GM21528 (cell line): Measurements from ENCODE around the gene DDI2.
"Not testable (repeated sequence)": the region's sequence is repeated elsewhere in the genome, so short reads cannot be mapped to it uniquely, and the experiment has no call there.

Experiments
- ATAC-seq: cut with Tn5 transposase; IDR thresholded peaks from one replicate; pipeline ENCODE4 v1.9.1; 2021; ENCODE audit warnings: mild to moderate bottlenecking, moderate library complexity; ENCODE audit not compliant: unreplicated experiment, low FRiP score

Gene DDI2

DNA sequence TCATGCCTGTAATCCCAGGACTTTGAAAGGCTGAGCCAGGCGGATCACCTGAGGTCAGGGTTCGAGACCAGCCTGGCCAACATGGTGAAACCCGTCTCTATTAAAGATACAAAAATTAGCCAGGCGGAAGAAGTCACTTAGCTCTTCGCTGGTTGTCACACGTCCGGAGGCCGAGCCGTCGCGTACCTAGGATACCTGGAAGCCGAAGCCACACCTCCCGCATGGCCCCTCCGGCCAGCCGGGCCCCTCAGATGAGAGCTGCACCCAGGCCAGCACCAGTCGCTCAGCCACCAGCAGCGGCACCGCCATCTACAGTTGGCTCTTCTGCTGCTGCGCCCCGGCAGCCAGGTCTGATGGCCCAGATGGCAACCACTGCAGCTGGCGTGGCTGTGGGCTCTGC, 12.9 kb upstream of the DDI2 start:
- ATAC-seq: not testable (repeated sequence)

DNA sequence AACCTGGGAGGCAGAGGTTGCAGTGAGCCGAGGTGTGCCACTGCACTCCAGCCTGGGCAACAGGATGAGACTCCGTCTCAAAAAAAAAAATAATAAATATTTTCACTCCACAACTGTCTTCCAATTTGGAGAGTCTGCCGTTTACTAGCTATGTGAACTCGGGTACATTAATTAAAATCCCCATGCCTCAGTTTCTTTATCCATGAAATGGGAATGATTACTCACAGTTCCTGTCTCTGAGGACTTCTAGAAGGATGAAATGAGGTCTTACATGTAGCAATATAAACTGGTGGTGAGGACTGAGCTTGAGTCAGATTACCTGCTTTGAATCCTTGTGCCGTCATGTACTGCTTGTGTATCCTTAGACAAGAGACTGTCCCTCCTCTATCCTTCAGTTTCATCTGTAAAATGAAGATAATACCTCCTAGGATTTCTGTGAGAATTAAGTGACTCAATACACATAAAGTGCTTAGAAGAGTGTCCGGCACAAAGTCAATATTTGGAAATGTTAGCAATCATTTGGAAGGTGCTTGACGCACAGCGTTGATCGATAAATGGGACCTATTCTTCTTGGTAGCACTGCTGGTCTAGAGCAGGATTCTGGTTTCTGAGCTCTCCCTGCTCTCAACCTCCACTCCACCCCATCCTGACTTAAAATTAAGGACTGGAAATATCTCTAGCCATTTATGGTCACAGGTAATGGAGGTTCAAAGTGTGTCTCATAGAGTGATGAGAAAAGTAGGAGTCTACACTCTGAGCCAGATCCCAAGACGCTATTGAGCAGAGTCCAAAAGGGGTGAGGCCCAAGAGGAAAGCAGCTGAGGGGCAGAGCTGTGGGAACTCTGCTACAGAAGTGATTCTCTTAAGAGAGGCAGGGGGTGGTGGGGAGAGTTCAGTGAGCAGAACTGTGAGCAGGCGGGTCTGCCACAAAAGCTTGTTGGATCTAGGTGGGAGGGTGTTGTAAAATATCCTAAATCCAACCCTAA, 11.6 kb upstream of the DDI2 start:
- ATAC-seq: no peak

DNA sequence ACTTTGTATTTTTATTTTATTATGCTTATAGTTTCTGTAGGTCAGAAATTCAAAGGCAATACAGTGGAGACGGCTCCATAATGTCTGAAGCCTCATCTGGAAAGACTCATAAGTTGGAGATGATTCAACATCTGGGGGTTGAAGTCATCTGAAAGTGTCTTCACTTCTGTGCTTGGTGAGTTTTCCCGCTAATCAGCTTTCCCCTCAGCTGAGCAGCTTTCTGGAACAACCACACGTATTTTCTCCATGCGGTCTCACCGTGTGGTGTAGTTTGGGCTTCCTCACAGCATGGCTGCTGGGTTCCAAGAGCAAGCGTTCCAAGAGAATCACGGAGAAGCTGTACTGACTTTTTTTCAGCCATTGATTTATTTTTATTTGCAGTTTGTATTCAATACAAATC, 7.6 kb upstream of the DDI2 start:
- no peak for ATAC-seq

DNA sequence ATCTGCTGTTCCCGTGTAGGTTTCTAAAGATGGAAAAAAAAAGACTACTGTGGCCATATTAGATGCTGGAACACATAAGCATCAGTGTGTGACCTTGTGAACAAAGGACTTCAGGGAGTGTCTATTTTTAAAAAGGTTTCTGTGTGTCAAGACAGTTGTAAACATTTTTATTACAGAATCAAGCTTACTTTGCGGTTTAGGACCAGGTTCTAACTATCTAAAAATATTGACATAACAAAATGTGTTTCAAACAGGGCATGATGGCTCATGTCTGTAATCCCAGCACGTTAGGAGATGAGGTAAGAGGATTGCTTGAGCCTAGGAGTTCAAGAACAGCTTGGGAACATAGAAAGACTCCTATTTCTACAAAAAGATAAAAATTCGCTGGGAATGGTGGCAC, 7.1 kb upstream of the DDI2 start:
- no peak for ATAC-seq

DNA sequence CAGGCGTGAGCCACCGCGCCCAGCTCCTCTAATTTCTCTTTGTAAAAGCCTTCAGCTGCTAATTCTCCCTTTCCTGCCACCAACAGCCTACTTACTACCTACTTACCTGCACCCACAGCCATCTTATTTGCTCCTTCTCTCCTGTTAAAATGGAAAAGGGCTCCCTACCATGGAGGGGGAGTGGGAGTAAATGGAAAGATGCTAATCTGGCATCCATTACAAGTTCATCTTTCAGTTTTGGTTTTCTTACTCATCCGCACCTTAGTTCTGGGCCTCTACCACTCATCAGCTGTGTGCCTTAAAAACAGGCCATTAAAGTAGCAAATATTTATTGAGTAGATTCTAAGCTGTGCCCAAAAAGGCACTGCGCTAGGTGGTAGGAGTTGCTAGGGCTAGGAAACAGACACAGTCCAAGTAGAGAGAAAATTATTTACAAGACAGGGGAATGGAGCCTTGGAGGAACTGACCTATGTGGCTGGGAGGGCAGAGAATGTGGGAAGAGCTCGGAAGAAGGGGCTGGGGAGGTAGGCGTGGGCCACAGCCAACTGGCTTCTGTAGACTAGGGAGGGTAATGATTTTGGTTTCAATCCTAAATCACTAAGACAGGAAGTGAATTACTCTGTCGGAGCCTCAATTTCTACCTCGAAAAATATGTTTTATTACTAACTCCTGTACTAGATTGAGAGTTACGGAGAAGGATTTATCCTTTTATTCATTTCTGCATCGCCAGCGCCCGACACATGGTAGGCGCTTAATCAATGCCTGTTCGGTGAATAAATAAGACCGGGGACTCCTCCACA, 685 bp upstream of the DDI2 start:
- ATAC-seq: no peak

DNA sequence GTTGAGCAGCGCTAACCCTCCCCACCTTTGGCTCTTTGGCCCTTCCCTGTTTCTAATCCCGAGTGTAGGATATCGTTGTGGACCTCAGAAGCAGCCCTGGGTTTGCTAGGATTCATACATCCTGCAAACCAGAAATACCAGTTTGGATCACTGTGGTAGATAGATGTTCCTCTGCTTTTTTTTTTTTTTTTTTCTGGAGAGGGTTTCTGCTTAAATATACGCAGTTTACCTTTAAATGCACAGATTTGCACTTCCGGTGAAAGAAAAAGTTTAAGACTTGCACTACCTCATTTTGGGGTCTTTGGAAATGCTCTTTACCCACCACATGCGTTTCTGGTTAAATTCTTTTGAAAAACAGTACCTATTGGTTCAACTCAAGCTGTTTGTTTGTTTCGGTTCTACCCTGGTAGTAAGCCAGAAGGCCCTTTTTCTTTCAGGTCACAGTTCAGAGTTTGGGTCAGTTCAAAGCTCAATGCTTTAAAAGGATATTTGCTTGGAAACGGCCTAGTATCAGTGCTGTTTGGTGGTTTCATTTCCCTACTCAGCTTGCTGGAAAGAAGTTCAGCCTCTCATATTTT, 908 bp downstream of the DDI2 start:
- no peak for ATAC-seq

DNA sequence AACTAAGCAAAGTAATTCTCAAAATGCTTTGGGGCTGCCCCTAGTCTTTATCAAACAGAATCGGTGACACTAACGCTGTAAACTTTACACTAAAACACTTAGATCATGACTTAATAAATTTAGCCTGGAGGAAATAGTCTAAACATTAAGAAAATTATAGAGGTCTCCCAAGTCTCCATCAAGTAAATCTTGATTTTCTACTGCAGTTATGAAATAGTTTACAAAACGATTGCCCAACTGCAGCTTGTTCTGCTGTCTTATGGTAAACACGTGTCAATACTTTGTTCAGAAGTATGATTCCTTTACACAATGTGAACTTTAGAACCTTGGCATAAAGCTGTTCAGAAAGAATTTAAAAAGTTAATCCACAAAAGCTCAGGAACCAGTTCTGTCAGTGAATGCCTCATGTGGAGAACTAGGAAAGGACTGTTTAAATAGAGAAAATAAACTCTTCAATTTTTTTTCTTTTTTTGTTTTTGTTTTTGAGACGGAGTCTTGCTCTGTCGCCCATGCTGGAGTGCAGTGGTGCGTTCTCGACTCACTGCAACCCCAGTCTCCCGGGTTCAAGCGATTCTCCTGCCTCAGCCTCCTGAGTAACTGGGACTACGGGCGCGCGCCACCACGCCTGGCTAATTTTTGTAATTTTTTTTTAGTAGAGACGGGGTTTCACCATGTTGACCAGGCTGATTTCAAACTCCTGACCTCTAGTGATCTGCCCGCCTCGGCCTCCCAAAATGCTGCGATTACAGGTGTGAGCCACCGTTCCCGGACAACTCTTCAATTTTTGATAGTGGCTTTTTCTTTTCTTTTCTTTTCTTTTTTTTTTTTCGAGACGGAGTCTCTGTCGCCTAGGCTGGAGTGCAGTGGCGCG, 1.6 kb downstream of the DDI2 start:
- ATAC-seq: no peak

DNA sequence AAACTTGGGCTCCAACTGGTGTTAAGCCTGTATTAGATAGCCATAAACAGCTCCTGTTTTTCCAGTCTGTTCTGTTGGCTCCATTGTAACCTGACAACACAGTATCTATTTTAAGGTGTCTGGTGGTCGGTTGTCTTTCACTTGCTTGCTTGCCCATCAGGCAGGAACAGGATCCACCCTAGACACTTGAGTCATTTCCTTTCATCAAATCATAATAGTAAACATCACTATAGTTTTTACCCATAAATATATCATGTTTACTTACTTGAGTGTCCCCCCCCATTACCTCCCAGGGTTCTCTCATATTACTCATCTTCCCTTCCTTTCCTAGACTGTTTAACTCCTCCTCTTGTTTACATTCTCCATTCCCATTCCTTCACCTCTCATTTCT, 2.9 kb downstream of the DDI2 start:
- ATAC-seq: no peak

DNA sequence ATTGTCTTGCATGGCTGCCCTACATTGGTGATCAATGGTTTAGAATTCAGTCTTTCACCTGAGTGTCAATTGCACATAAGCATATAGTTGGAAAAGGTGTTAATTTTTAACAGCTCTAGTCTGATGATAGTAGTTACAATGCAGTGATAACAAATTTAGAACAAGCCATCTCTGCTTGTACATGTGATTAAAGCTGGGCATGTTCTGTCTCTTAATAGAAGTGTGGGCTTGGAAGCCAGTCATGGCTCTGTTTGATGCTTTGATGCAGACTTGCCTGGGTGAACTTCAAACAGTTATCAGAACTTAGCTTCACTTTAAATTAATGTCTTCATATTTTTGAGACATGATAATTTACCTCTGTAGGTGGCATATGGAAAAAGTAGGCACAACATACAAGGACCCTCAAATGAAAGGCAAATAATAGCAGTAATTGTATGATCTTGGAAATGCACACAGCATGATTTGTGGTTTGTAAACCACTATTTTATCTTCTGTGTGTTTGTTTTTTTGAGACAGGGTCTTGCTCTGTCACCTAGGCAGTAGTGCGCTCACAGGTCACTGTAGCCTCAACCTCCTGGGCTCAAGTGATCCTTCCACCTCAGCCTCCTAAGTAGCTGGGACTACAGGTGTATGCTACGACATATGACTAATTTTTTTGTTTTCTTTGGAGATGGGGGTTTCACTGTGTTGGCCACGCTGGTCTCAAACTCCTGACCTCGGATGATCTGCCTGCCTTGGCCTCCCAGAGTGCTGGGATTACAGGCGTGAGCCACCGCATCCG, 3.8 kb downstream of the DDI2 start:
- ATAC-seq: no peak

DNA sequence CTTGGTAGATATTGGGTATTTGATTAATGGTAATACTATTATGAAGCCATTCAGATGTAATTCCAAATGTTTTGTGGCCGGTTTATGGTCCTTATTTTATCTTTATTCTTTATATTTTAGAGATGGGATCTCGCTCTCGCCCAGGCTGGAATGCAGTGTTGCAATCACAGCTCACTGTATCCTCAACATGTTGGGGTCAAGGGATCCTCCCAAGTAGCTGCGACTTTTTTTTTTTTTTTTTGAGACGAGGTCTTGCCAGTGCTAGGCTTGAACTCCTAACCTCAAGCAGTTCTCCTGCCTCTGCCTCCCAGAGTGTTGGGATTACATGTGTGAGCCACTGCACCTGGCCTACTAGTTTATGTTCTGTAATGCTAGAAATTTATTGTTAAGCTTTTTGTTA, 4.7 kb downstream of the DDI2 start:
- no peak for ATAC-seq

DNA sequence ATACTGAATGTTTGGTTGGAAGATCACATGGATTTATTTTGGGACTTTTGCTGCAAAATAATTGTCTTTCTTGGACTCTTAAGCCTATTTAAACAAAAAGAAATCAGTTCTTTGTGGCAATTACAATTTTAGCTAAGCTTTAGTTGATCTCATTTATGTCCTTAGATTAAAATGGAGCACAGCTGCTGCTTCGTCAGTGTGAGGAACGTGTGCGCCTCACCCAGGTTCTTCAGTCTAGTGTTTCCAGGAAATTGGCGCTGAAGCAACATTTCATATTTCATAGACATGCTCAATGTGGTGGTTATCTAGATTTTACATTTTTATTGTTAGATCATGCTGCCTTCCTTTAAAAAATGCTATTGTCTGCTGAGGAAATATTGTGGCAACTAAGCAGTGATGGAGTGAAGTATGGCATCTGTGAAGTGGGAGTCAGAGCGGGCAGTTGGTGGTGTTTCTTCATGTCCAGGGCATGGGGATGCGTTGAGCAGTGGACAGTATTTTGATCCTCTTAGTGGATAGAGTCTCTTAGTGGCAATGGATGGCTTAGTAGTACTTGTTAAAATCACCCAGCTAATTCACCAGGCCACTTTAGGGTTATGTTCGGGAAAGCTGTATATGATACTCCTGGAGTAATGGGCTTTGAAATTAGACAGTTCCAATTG, 5.6 kb downstream of the DDI2 start:
- ATAC-seq: no peak

DNA sequence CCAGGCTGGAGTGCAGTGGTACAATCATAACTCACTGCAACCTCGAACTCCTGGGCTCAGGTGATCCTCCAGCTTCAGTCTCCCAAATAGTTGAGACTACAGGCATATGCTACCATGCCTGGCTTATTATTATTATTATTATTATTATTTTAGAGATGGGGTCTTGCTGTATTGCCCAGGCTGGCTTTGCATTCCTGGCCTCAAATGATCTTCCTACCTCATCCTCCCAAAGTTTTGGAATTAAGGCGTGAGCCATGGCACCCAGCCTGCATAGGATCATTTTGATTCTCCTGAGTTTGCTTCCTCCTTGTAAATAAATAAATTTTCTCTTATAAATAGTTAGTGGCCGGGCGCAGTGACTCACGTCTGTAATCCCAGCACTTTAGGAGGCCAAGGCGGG, 6.2 kb downstream of the DDI2 start:
- ATAC-seq: no peak

DNA sequence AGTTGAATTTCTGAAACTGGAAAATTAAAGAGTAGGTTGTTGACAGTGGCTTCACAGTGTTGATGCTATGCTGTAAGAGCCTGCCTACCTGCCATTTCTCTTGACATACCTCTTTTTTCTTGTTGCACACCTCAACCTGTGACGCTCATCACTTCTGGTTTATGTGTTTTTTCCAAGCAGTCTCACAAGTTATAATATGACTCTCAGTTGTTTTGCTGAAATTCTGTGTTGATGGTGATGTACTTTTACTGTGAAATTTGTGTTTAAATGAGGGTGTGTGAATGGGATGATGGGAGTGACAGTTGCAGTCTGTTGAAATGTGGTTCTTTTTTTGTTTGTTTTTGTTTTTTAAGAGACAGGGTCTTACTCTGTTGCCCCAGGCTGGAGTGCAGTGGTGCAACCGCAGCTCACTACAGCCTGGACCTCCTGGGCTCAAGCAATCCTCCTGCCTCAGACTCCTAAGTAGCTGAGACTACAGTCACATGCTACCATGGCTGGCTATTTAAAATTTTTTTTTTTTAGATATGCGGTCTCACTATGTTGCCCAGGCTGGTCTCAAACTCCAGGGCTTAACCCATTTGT, 7.0 kb downstream of the DDI2 start:
- no peak for ATAC-seq

DNA sequence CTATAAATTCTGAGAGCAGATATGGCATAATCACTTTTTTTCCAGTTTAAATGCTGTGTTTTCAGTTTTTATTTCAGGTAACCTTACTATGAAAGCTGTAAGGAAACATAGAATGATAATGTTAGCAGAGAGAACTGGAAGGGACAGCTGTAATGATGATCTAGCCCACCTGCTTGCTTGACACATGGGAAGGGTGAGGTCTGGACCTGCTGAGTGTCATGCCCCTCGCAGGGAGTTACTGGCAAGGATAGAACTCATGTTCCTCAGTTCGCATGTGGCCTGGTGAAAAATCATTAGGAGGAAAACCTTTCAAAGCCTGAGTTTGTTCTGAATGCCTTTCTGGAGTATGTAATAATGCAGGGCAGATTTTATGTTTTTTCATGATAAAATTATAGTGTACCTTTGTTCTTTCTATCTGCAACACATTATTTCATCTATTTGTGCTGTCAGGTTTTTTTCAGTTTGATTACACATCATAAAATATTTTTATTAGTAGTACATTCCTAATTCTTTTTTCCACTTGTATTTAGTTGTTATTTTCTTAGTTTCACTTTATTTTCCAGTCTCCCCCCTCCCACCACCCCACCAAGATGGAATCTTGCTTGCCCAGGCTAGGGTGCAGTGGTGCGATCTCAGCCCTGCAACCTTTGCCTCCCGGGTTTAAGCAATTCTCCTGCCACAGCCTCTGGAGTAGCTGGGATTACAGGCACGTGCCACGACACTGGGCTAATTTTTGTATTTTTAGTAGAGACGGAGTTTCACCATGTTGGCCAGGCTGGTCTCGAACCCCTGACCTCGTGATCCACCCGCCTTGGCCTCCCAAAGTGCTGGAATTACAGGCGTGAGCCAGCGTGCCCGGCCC, 8.0 kb downstream of the DDI2 start:
- ATAC-seq: no peak

DNA sequence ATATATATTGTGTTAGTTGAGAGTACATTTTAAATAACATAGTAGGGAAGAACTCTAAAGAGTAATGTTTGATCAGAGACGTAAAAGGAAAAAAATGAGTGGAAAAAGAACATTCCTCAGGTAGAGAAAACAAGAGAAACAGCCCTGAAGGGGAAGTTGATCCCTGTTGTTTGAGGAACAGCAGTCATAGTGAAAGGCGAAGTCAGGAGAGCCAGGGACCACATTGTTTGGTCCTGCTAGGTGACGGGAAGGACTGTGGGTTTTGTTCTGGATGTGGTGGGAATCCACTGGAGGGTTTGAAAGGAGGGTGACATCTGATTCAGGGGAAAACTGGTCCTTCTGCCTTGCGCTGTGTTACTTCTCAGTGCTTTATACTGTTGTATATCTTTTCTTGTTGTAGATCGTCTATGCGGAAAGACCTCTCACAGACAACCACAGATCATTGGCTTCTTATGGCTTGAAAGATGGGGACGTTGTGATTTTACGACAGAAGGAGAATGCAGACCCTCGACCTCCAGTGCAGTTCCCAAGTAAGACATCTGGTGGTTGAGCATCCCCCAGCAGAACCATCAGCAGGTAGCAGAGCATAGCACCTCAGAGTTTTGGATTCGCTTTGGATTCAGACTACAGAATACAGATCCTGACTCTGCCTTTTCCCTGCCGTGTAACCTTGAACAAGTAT, 9.2 kb downstream of the DDI2 start:
- no peak for ATAC-seq

DNA sequence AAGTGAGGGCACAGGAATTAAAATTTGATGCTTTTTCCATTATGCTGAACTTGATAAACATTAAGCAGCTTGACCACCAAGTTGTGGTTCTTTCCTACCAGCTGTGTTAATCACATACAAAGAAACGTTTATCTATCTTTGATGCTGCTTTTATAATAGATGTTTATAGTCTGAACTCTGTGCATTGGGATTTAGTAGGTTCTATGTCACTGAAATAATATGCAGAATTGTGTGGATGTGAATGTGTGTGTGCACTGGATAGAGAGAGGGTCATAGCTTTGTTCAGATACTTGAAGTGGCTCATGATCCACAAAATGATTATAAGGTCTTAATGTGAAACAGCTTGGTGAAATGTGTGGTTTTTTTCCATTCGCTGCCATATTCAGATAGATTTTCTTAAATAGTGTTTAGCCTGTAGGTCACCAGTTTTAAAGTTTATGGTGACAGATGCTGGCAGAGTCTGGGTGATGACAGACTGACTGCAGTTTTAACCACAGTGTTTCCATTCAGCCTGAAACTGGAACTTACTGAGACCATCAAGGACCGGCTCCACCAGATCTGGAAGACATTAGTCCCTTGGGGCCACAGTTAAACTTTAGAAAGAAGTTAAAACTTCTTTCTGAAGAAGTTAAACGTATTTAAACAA, 10.2 kb downstream of the DDI2 start:
- ATAC-seq: peak; percentile 85

DNA sequence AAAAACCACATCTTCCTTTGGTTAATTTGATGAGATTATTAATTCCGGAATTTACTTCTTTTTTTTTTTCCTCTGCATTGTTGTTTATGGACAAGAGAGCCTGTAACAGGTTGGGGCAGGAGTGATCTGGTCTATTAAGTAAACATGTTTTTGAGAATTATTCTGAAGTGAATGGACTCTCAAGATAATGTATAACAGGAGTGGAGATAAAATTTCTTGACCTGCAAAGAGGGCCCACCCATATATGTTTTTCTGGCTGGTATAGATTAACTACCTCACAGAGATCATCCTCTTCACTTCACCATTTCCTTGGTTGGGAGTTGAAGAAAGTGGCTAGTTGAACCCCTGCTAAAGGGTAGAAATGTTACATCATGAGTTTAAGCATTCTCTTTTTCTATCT, 10.7 kb downstream of the DDI2 start:
- ATAC-seq: peak; percentile 14
